ENCODE results near the gene CST4.
"Not testable (repeated sequence)": the region's sequence is repeated elsewhere in the genome, so short reads cannot be mapped to it uniquely, and the experiment has no call there.

GRCh38 chr20:23711778-23712177 lies 22.9 kb upstream of the CST4 start:
- TF ChIP-seq CTCF (IDR thresholded peaks at IDR 0.05); JUN (CRISPR knock-in tag; IDR thresholded peaks at IDR 0.05); RELA (CRISPR knock-in tag; IDR thresholded peaks at IDR 0.05; ENCODE audit: borderline replicate concordance); KAT7 (CRISPR knock-in tag; IDR thresholded peaks at IDR 0.05; ENCODE audit: borderline replicate concordance); CREM (CRISPR knock-in tag; IDR thresholded peaks at IDR 0.05); ZNF423 (CRISPR knock-in tag; IDR thresholded peaks at IDR 0.05); MAX (CRISPR knock-in tag; IDR thresholded peaks at IDR 0.05); NR2C2 (CRISPR knock-in tag; IDR thresholded peaks at IDR 0.05); NR3C1 (CRISPR knock-in tag; conservative IDR thresholded peaks at IDR 0.05; ENCODE audit: low read depth); NR1H2 (CRISPR knock-in tag; IDR thresholded peaks at IDR 0.05); ZBTB43 (CRISPR knock-in tag; IDR thresholded peaks at IDR 0.05): not testable (repeated sequence)

All from WTC11 (cell line).